GM23338 (cell line): ENCODE results near the gene GTF3C1. TPM values are rescaled to one million over a fixed set of nuclear protein-coding genes. Genes with fewer than 3 reads are reported as not detected.
A peak's percentile ranks its signal among the peaks of the same experiment; 100 is the strongest.

Experiments
- ATAC-seq: fragments of 200-7000 bp; cut with Tn5 transposase; 3 replicates; pipeline ENCODE4 v1.9.1; 2020
- DNase-seq: peaks from one replicate; pipeline ENCODE4 v3.0.0-alpha.2; 2015; ENCODE audit warnings: low spot score
- H2AFZ ChIP-seq: fragments of 200-600 bp; sonication (generic); 2 replicates; pipeline ENCODE4 v1.8.0; 2016; ENCODE audit warnings: antibody characterized with exemption, mild to moderate bottlenecking, moderate library complexity
- H3F3A ChIP-seq: fragments of 200-600 bp; sonication (generic); replicated peaks from 2 replicates; pipeline ENCODE4 v1.8.0; 2017; ENCODE audit warnings: antibody characterized with exemption, mixed run types, low read depth
- H3K27ac ChIP-seq: fragments of 200-600 bp; sonication (generic); 2 replicates; pipeline ENCODE4 v1.6.1; 2016; ENCODE audit warnings: low read depth
- H3K27me3 ChIP-seq: fragments of 200-600 bp; sonication (generic); 2 replicates; pipeline ENCODE4 v1.8.0; 2016; ENCODE audit warnings: mild to moderate bottlenecking, mixed run types, moderate library complexity; ENCODE audit not compliant: insufficient read depth
- H3K36me3 ChIP-seq: fragments of 200-600 bp; sonication (generic); 2 replicates; pipeline ENCODE4 v1.8.0; 2016; ENCODE audit warnings: mild to moderate bottlenecking; ENCODE audit not compliant: insufficient read depth
- H3K4me1 ChIP-seq: fragments of 200-600 bp; sonication (generic); 2 replicates; pipeline ENCODE4 v1.8.0; 2016; ENCODE audit warnings: mild to moderate bottlenecking, moderate library complexity; ENCODE audit not compliant: insufficient read depth
- H3K4me2 ChIP-seq: fragments of 200-600 bp; sonication (generic); 2 replicates; pipeline ENCODE4 v1.7.1; 2017; ENCODE audit warnings: mixed run types
- H3K4me3 ChIP-seq: fragments of 200-600 bp; sonication (generic); 2 replicates; pipeline ENCODE4 v1.6.1; 2016; ENCODE audit warnings: mixed run types
- H3K79me2 ChIP-seq: fragments of 200-600 bp; sonication (generic); replicated peaks from 2 replicates; pipeline ENCODE4 v1.8.0; 2017; ENCODE audit warnings: mild to moderate bottlenecking; ENCODE audit not compliant: insufficient read depth
- H3K9me2 ChIP-seq: fragments of 200-600 bp; sonication (generic); 2 replicates; pipeline ENCODE4 v1.8.0; 2017; ENCODE audit not compliant: insufficient read depth
- H4K20me1 ChIP-seq: fragments of 200-600 bp; sonication (generic); replicated peaks from 2 replicates; pipeline ENCODE4 v1.8.0; 2017; ENCODE audit warnings: mild to moderate bottlenecking; ENCODE audit not compliant: insufficient read depth
- H3K27ac Mint-ChIP-seq: 2 replicates; pipeline ENCODE4 v1.8.0; 2020; ENCODE audit warnings: inconsistent platforms, mild to moderate bottlenecking, moderate library complexity, mixed read lengths
- H3K27me3 Mint-ChIP-seq: 3 replicates; pipeline ENCODE4 v1.8.0; 2022; ENCODE audit warnings: low read depth, mild to moderate bottlenecking, moderate library complexity, mixed read lengths, inconsistent platforms; ENCODE audit not compliant: insufficient read depth, poor library complexity
- H3K36me3 Mint-ChIP-seq: 3 replicates; pipeline ENCODE4 v1.8.0; 2021; ENCODE audit warnings: low read depth, mild to moderate bottlenecking, inconsistent platforms, moderate library complexity, mixed read lengths
- H3K4me1 Mint-ChIP-seq: 3 replicates; pipeline ENCODE4 v1.8.0; 2020; ENCODE audit warnings: mild to moderate bottlenecking, inconsistent platforms, mixed read lengths
- H3K4me3 Mint-ChIP-seq: 3 replicates; pipeline ENCODE4 v1.8.0; 2021; ENCODE audit warnings: moderate library complexity, mild to moderate bottlenecking, inconsistent platforms, mixed read lengths
- H3K9me3 Mint-ChIP-seq: 3 replicates; pipeline ENCODE4 v1.8.0; 2020; ENCODE audit warnings: moderate library complexity, mild to moderate bottlenecking, inconsistent platforms, mixed read lengths
- CREB1 ChIP-seq: fragments of 250-450 bp; sonication (Bioruptor Pico); IDR thresholded peaks from 2 replicates; pipeline ENCODE4 v1.5.0; 2020; ENCODE audit warnings: low read depth, mild to moderate bottlenecking, moderate library complexity
- CTCF ChIP-seq, 2 experiments: fragments of 200-600 bp in 1 of 2; sonication (generic) in 1 of 2; conservative IDR thresholded peaks; 2 replicates each; pipeline versions ENCODE4 v1.5.1 to v1.6.1; 2016 to 2017; ENCODE audit warnings: antibody characterized with exemption in 2 of 2, low read depth in 2 of 2, mild to moderate bottlenecking in 2 of 2, moderate library complexity in 1 of 2
- JUNB ChIP-seq: IDR thresholded peaks from one replicate; pipeline ENCODE4 v1.6.1; 2016; ENCODE audit warnings: antibody characterized with exemption; ENCODE audit not compliant: unreplicated experiment
- REST ChIP-seq: IDR thresholded peaks from one replicate; pipeline ENCODE4 v1.6.1; 2018; ENCODE audit warnings: antibody characterized with exemption; ENCODE audit not compliant: unreplicated experiment
- ZNF114 ChIP-seq: fragments of 250-450 bp; sonication (Bioruptor Pico); IDR thresholded peaks from 2 replicates; pipeline ENCODE4 v1.5.0; 2020; ENCODE audit warnings: mild to moderate bottlenecking, moderate library complexity
- polyA plus RNA-seq: library from polyadenylated mRNA; unstranded; fragments of >200 nt; fragmentation: Nextera tagmentation; extraction: Ambion mirVana; gene quantifications from 2 replicates; pipeline ENCODE4 v1.2.1, GENCODE V29; 2016
- total RNA-seq: library from RNA; depleted of rRNA; stranded (reverse); fragments of >200 nt; shearing (Covaris generic); gene quantifications from 2 replicates; pipeline ENCODE4 v1.2.3, GENCODE V29; 2014

The GTF3C1 gene
- total and polyA plus RNA-seq, 2 experiments from 2014 or later, result 78.5 to 138 TPM

DNA sequence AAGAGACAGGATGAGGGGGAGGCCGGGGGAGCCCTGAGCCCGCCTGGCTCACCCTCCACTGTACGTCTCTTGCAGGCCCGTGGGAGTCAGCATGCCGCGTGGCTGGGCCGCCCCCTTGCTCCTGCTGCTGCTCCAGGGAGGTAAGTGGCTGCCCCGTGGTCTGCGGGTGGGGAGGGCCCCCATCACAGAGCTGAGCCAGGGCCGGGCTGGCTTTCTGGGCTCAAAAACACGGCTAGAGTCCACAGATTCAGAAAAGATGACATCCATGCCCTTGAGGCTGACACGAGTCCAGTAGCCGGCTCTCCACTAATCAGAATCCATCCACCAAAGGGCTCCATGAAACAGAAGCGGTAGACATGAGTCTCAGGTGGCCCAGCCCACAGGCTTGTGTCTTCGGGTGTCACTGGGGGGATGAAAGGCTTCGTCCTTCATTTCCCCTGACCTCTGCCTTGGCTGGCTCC lies 119.7 kb downstream of the GTF3C1 start (continued):
- TF ChIP-seq CTCF (conservative IDR thresholded peaks at IDR 0.05; ENCODE audit: low read depth in 2 of 2), result no peak
- TF ChIP-seq ZNF114, result no peak
- no peak for TF ChIP-seq JUNB

- no peak overlapping the region for H2AFZ ChIP-seq
- no peak for TF ChIP-seq JUNB
- no peaks in the 10 kb centered on the region for H3K36me3 ChIP-seq
- no peak overlapping the region for H3K27ac Mint-ChIP-seq
- no peak overlapping the region for H3K4me2 ChIP-seq
- no peaks in the 10 kb centered on the region for H4K20me1 ChIP-seq
- H3F3A ChIP-seq, result no peaks in the 10 kb centered on the region
- H3K9me2 ChIP-seq, result no peaks in the 10 kb centered on the region
- no peaks in the 10 kb centered on the region for H3K36me3 Mint-ChIP-seq
- no peaks in the 10 kb centered on the region for H3K4me1 Mint-ChIP-seq
- DNase-seq (no peak), ATAC-seq (no peak)
- peaks cover 13% of the 10 kb centered on the region for H3K27me3 Mint-ChIP-seq
- peaks cover 14% of the 10 kb centered on the region for H3K9me3 Mint-ChIP-seq
- no peak overlapping the region for H3K4me3 Mint-ChIP-seq
- H3K27me3 ChIP-seq, result no peaks in the 10 kb centered on the region
- H3K4me3 ChIP-seq, result no peak overlapping the region
- H3K27ac ChIP-seq, result no peak overlapping the region
- no peaks in the 10 kb centered on the region for H3K79me2 ChIP-seq
- no peaks in the 10 kb centered on the region for H3K4me1 ChIP-seq
These were observed 120.3 kb downstream of the GTF3C1 start for GRCh38 chr16:27429330-27429871.

DNA sequence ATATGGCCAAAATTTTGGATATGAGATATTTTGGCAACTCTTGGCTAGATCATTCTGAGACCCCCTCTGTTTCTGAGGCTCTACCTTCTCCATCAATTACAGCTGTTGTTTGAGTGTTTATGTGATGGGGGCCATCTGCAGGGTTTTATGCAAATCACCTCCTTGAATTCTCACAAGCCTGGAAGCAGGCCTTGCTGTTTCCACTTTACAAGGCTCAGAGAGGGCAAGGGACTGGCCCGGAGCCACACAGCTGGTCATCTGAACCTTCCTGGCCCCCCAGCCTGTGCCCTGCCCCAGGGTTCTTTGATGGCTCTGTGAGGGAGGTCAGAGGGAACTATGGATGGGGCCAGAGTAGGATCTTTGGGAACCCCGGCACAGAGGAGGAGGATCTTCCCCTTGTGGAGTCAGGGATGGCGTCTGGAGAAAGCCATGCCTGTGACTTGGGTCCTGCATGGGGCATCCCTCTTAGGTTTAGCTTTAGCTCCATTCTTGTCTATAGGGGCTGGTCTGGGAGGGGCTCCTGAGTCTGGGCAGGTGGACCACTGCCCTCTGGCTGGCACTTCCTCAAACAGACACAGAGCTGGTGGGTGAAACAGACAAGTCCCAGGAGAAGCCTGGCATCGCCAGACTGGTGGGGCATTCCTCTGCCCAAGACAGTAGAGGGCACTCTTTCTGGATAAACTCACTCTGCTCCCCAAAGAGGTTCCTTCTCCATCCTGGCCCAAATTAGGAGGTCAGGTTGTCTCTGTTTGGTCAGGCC lies 121.5 kb downstream of the GTF3C1 start:
- H3K27me3 Mint-ChIP-seq, result peaks cover 13% of the 10 kb centered on the region

More for the DNA sequence above, 121.5 kb downstream of the GTF3C1 start:
- Histone ChIP-seq H3F3A (no peaks in the 10 kb centered on the region), H4K20me1 (no peaks in the 10 kb centered on the region), H3K9me2 (no peaks in the 10 kb centered on the region), H2AFZ (no peak overlapping the region), H3K4me3 (no peak overlapping the region), H3K27ac (no peak overlapping the region), H3K4me2 (no peak overlapping the region), H3K79me2 (no peaks in the 10 kb centered on the region), H3K36me3 (no peaks in the 10 kb centered on the region), H3K4me1 (no peaks in the 10 kb centered on the region), H3K27me3 (no peaks in the 10 kb centered on the region)
- Mint-ChIP-seq H3K36me3 (no peaks in the 10 kb centered on the region), H3K4me3 (no peak overlapping the region), H3K4me1 (no peaks in the 10 kb centered on the region), H3K9me3 (peaks cover 17% of the 10 kb centered on the region), H3K27ac (no peak overlapping the region)
- DNase-seq (no peak), ATAC-seq (peak; percentile 50)
- no peak for TF ChIP-seq CREB1 (CRISPR knock-in tag)
- no peak for TF ChIP-seq REST
- TF ChIP-seq CTCF (conservative IDR thresholded peaks at IDR 0.05; ENCODE audit: low read depth in 2 of 2), result peak; percentile 38 to 42; a peak in 3 of 4 replicates
